ENCODE results near the gene USP40.

GRCh38 chr2:233449081-233449901 lies 117.3 kb downstream of the USP40 start:
- TF ChIP-seq REST (IDR thresholded peaks at IDR 0.05; ENCODE audit: low read depth) (no peak), MAX (IDR thresholded peaks at IDR 0.05) (no peak), POLR2AphosphoS5 (IDR thresholded peaks at IDR 0.05; ENCODE audit: low read depth, low read length) (no peak), POLR2A (IDR thresholded peaks at IDR 0.05; ENCODE audit: borderline replicate concordance, extremely low read depth, insufficient read depth, insufficient read length) (no peak), SP1 (IDR thresholded peaks at IDR 0.05; ENCODE audit: low read depth) (no peak)
- TF ChIP-seq, protein P1, sequence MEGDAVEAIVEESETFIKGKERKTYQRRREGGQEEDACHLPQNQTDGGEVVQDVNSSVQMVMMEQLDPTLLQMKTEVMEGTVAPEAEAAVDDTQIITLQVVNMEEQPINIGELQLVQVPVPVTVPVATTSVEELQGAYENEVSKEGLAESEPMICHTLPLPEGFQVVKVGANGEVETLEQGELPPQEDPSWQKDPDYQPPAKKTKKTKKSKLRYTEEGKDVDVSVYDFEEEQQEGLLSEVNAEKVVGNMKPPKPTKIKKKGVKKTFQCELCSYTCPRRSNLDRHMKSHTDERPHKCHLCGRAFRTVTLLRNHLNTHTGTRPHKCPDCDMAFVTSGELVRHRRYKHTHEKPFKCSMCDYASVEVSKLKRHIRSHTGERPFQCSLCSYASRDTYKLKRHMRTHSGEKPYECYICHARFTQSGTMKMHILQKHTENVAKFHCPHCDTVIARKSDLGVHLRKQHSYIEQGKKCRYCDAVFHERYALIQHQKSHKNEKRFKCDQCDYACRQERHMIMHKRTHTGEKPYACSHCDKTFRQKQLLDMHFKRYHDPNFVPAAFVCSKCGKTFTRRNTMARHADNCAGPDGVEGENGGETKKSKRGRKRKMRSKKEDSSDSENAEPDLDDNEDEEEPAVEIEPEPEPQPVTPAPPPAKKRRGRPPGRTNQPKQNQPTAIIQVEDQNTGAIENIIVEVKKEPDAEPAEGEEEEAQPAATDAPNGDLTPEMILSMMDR (IDR thresholded peaks at IDR 0.05 in 2 of 3, conservative IDR thresholded peaks at IDR 0.05 in 1 of 3; ENCODE audit: borderline replicate concordance in 1 of 3, insufficient read depth in 1 of 3, low read depth in 2 of 3, low read length in 2 of 3): no peak

Data from HCT116 (cell line).